A549 (cell line): ENCODE measurements around the gene RAB2B. TPM values are rescaled to one million over a fixed set of nuclear protein-coding genes. Genes with fewer than 3 reads are reported as not detected.

Experiments
- ATAC-seq, 2 experiments: fragments of 200-7000 bp in 1 of 2; fragments of >200 bp in 1 of 2; cut with Nextera tagmentation in 1 of 2; cut with Tn5 transposase in 1 of 2; 3 replicates each; pipeline versions ENCODE4 v1.8.0 to v1.9.1; 2018 to 2020; ENCODE audit warnings: mild to moderate bottlenecking in 1 of 2, moderate library complexity in 1 of 2
- CTCF ChIA-PET: fragments of 300-600 bp; sonication (Branson Sonifier 250); formaldehyde crosslinking; extraction: SDS; loops from one replicate; lab custom pipeline; 2021; ENCODE audit warnings: antibody characterized with exemption, inconsistent platforms; lab: Yijun Ruan, JAX
- POLR2A ChIA-PET: fragments of 350-600 bp; formaldehyde crosslinking; extraction: SDS; loops from one replicate; lab custom pipeline; 2021; ENCODE audit warnings: antibody characterized with exemption, inconsistent platforms; lab: Yijun Ruan, JAX
- DNase-seq, 2 experiments: peaks; one replicate each; pipeline versions ENCODE4 v3.0.0 to v3.0.0-alpha.2; 2011 to 2016; ENCODE audit warnings: low read depth in 1 of 2, low spot score in 1 of 2
- FAIRE-seq: peaks from 2 replicates; lab custom pipeline; 2011; peaks lifted over from hg19 to GRCh38; lab: Jason Lieb, UNC
- H3K27ac ChIP-seq, 2 experiments: fragments of >200 bp; sonication (Bioruptor Twin); formaldehyde crosslinking; 3 replicates each; pipeline ENCODE4 v1.5.1; 2016 to 2017
- H3K4me1 ChIP-seq: fragments of >200 bp; sonication (Bioruptor Twin); formaldehyde crosslinking; 3 replicates; pipeline ENCODE4 v1.6.1; 2016
- H3K4me2 ChIP-seq: fragments of >200 bp; sonication (Bioruptor Twin); formaldehyde crosslinking; 3 replicates; pipeline ENCODE4 v1.6.1; 2016
- H3K4me3 ChIP-seq: fragments of >200 bp; sonication (Bioruptor Twin); formaldehyde crosslinking; 3 replicates; pipeline ENCODE4 v1.5.1; 2016
- H3K9me3 ChIP-seq: fragments of >200 bp; sonication (Bioruptor Twin); formaldehyde crosslinking; 3 replicates; pipeline ENCODE4 v1.6.1; 2016
- ATOH8 ChIP-seq: fragments of 250-450 bp; sonication (Bioruptor Pico); IDR thresholded peaks from 2 replicates; pipeline ENCODE4 v1.5.0; 2020; ENCODE audit warnings: low read depth, mild to moderate bottlenecking, moderate library complexity
- BCL3 ChIP-seq: fragments of >200 bp; sonication (Bioruptor Twin); formaldehyde crosslinking; IDR thresholded peaks from 3 replicates; pipeline ENCODE4 v1.6.1; 2016
- CBX2 ChIP-seq: fragments of 200-600 bp; sonication (generic); IDR thresholded peaks from 2 replicates; pipeline ENCODE4 v1.6.1; 2016; ENCODE audit warnings: low read depth, mild to moderate bottlenecking, borderline replicate concordance
- CBX8 ChIP-seq: fragments of 200-600 bp; sonication (generic); IDR thresholded peaks from 2 replicates; pipeline ENCODE4 v1.6.1; 2016
- CEBPB ChIP-seq, 2 experiments: fragments of >200 bp in 1 of 2; sonication (Bioruptor Twin) in 1 of 2; formaldehyde crosslinking in 1 of 2; IDR thresholded peaks; 2 replicates each; pipeline ENCODE4 v1.6.1; 2012 to 2016
- CHD2 ChIP-seq: fragments of 150-350 bp; IDR thresholded peaks from 2 replicates; pipeline ENCODE4 v1.6.1; 2014; ENCODE audit warnings: low read length; ENCODE audit not compliant: partially characterized antibody
- E2F6 ChIP-seq: IDR thresholded peaks from 2 replicates; pipeline ENCODE4 v1.6.1; 2012; ENCODE audit warnings: low read depth, borderline replicate concordance
- EHF ChIP-seq: fragments of 250-450 bp; sonication (Bioruptor Pico); IDR thresholded peaks from 2 replicates; pipeline ENCODE4 v1.5.0; 2020; ENCODE audit warnings: mild to moderate bottlenecking
- HDAC2 ChIP-seq: fragments of 200-600 bp; sonication (generic); IDR thresholded peaks from 2 replicates; pipeline ENCODE4 v1.6.1; 2016
- HMGXB4 ChIP-seq: fragments of 250-450 bp; sonication (Bioruptor Pico); IDR thresholded peaks from 2 replicates; pipeline ENCODE4 v1.5.0; 2021; ENCODE audit warnings: mild to moderate bottlenecking, moderate library complexity, borderline replicate concordance
- HOXB5 ChIP-seq: fragments of 250-450 bp; sonication (Bioruptor Pico); IDR thresholded peaks from 2 replicates; pipeline ENCODE4 v1.5.0; 2020; ENCODE audit warnings: mild to moderate bottlenecking, moderate library complexity
- JUNB ChIP-seq: fragments of >200 bp; sonication (Bioruptor Twin); formaldehyde crosslinking; IDR thresholded peaks from 2 replicates; pipeline ENCODE4 v1.6.1; 2016
- KDM1A ChIP-seq: fragments of 200-600 bp; sonication (generic); IDR thresholded peaks from 2 replicates; pipeline ENCODE4 v1.6.1; 2016; ENCODE audit warnings: low read depth, mild to moderate bottlenecking
- KDM5A ChIP-seq: fragments of 200-600 bp; sonication (generic); IDR thresholded peaks from 2 replicates; pipeline ENCODE4 v1.6.1; 2016; ENCODE audit warnings: antibody characterized with exemption, mild to moderate bottlenecking
- MAX ChIP-seq: IDR thresholded peaks from 2 replicates; pipeline ENCODE4 v1.6.1; 2012
- MYC ChIP-seq: IDR thresholded peaks from 2 replicates; pipeline ENCODE4 v1.6.1; 2012; ENCODE audit warnings: mild to moderate bottlenecking, inconsistent platforms, low read length, improper control_type of control experiment, borderline replicate concordance
- NFE2L2 ChIP-seq: fragments of 150-350 bp; conservative IDR thresholded peaks from 2 replicates; pipeline ENCODE4 v1.6.1; 2014; ENCODE audit warnings: low read length
- NPAS2 ChIP-seq: fragments of 250-450 bp; sonication (Bioruptor Pico); IDR thresholded peaks from 2 replicates; pipeline ENCODE4 v1.8.0; 2022; ENCODE audit warnings: mild to moderate bottlenecking, moderate library complexity, borderline replicate concordance
- PHF8 ChIP-seq: fragments of 200-600 bp; sonication (generic); IDR thresholded peaks from 2 replicates; pipeline ENCODE4 v1.6.1; 2016; ENCODE audit warnings: low read depth, mild to moderate bottlenecking, antibody characterized with exemption, moderate library complexity, borderline replicate concordance
- POLR2A ChIP-seq: IDR thresholded peaks from 2 replicates; pipeline ENCODE4 v1.6.1; 2012; ENCODE audit warnings: mild to moderate bottlenecking, low read length
- SMC3 ChIP-seq: fragments of >200 bp; sonication (Bioruptor Twin); formaldehyde crosslinking; IDR thresholded peaks from 3 replicates; pipeline ENCODE4 v1.6.1; 2018; ENCODE audit warnings: inconsistent platforms
- TP53 ChIP-seq: fragments of 250-450 bp; sonication (Bioruptor Pico); IDR thresholded peaks from 2 replicates; pipeline ENCODE4 v1.5.0; 2021; ENCODE audit warnings: mild to moderate bottlenecking, moderate library complexity
- ZC3H11A ChIP-seq: fragments of 450-650 bp; IDR thresholded peaks from 2 replicates; pipeline ENCODE4 v1.6.1; 2014; ENCODE audit warnings: antibody characterized with exemption, mild to moderate bottlenecking
- ZFP36 ChIP-seq: fragments of 450-650 bp; IDR thresholded peaks from 2 replicates; pipeline ENCODE4 v1.6.1; 2014; ENCODE audit warnings: borderline replicate concordance; ENCODE audit not compliant: partially characterized antibody
- WGBS: methylation state at CpG from one replicate; pipeline ENCODE4 v1.1.6; 2017; ENCODE audit errors: missing lambda C conversion rate; 5-methylcytosine and 5-hydroxymethylcytosine counted together
- polyA plus RNA-seq, 4 experiments: library from polyadenylated mRNA; depleted of rRNA in 3 of 4; stranded (reverse); fragments of >200 nt; fragmentation: RNase III in 1 of 4; extraction: RNeasy Plus Mini Kit Qiagen cat#74134 plus additional on column Dnase treatment in 1 of 4; gene quantifications; 2 replicates in 3 of 4; 3 replicates in 1 of 4; pipeline ENCODE4 v1.2.3, GENCODE V29; 2011 to 2017

Gene RAB2B
- polyA plus RNA-seq, 2 of the 4 experiments (the other 2 are of a cell fraction), result 18.4 to 41.3 TPM

GRCh38 chr14:21525962-21526671 is 49.4 kb upstream of the RAB2B start, which contains the start of gene SALL2:
SALL2 (minus strand) TSS chr14:21526346; CDS start chr14:21526127, 219 bp downstream.
- Histone ChIP-seq H3K4me3 (peak within 1 kb of the TSS; percentile 52), H3K4me2 (peak within 1 kb of the TSS; percentile 79), H3K9me3 (no peaks in the 10 kb centered on the region), H3K4me1 (0 out of 3 replicates have a peak, but pooled peaks cover 3% of the 10 kb centered on the region), H3K27ac (peak within 1 kb of the TSS; percentile 60 to 88)
- ATAC-seq (peak; percentile 67 to 87; a peak in 5 of 6 replicates), DNase-seq (peak; percentile 11 to 31), FAIRE-seq (no peak)
- CTCF ChIA-PET, result interaction anchor here (1.1 to 3.2 kb wide), 4 partner anchors 10 to 27 kb away, joined by 3 to 14 read pairs (median 5); partner anchors contain the start of gene METTL3
- POLR2A ChIA-PET, result interaction anchor here (0.9 to 6.5 kb wide), 3 partner anchors 13 to 50 kb away, joined by 3 to 43 read pairs (median 4); partner anchors contain the start of genes METTL3 and RAB2B
- TF ChIP-seq NPAS2 (CRISPR knock-in tag) (no peak), E2F6 (no peak), POLR2A (peak; percentile 8; the same call in 1 of the 2 replicates), ATOH8 (CRISPR knock-in tag) (no peak), PHF8 (peak; percentile 27; the same call in 1 of the 2 replicates), CBX8 (no peak), KDM5A (no peak), JUNB (no peak)
- WGBS, result 20% methylated on average over 6 of the region's 43 CpGs

- Histone ChIP-seq H3K27ac (peak overlapping the region; percentile 60 to 88), H3K9me3 (no peaks in the 10 kb centered on the region), H3K4me1 (0 out of 3 replicates have a peak, but pooled peaks cover 3% of the 10 kb centered on the region), H3K4me2 (peak overlapping the region; percentile 79), H3K4me3 (peak overlapping the region; percentile 52)
- ChIA-PET POLR2A (interaction anchor here (1.4 to 6.5 kb wide), 2 partner anchors 14 to 49 kb away, joined by 3 to 43 read pairs; partner anchors contain the start of genes METTL3 and RAB2B), CTCF (interaction anchor here (3.2 kb wide), 1 partner anchor 10 kb away, joined by 14 read pairs; no protein-coding TSS in a partner anchor)
- FAIRE-seq, result no peak
- no peak for DNase-seq
- ATAC-seq, result peak; percentile 14 to 15; a peak in 3 of 6 replicates
- 72% methylated on average over 12 of the region's 12 CpGs for WGBS
- TF ChIP-seq ZC3H11A (no peak), KDM1A (no peak), TP53 (CRISPR knock-in tag) (no peak), NFE2L2 (no peak), HOXB5 (CRISPR knock-in tag) (no peak), MYC (no peak), CBX2 (no peak), ZFP36 (no peak), HDAC2 (no peak), CBX8 (no peak)
Observed at GRCh38 chr14:21525571-21525961, 48.8 kb upstream of the RAB2B start.

- Histone ChIP-seq H3K4me1 (0 out of 3 replicates have a peak, but pooled peaks cover 3% of the 10 kb centered on the region), H3K27ac (no peak overlapping the region), H3K4me3 (no peak overlapping the region; the same call in 2 of the 3 replicates), H3K4me2 (peak overlapping the region; percentile 79; the same call in 1 of the 3 replicates), H3K9me3 (no peaks in the 10 kb centered on the region)
- DNase-seq, result no peak
- WGBS, result 83% methylated on average over 16 of the region's 18 CpGs
- ChIA-PET CTCF (interaction anchor here (1.2 to 3.3 kb wide), 3 partner anchors 26 to 652 kb away, joined by 3 to 13 read pairs (median 3); no protein-coding TSS in a partner anchor), POLR2A (interaction anchor here (6.5 kb wide), 1 partner anchor 13 kb away, joined by 43 read pairs; the partner anchor contains the start of gene METTL3)
- no peak for ATAC-seq
- FAIRE-seq, result no peak
- TF ChIP-seq CEBPB (IDR thresholded peaks at IDR 0.05) (no peak), BCL3 (no peak), MAX (no peak), SMC3 (no peak), CHD2 (no peak), EHF (CRISPR knock-in tag) (no peak), HMGXB4 (CRISPR knock-in tag) (no peak), KDM1A (no peak), CBX8 (no peak)
Observed at GRCh38 chr14:21524575-21525490, 48.1 kb upstream of the RAB2B start.
